Measurements from ENCODE around the gene HK2.

DNA sequence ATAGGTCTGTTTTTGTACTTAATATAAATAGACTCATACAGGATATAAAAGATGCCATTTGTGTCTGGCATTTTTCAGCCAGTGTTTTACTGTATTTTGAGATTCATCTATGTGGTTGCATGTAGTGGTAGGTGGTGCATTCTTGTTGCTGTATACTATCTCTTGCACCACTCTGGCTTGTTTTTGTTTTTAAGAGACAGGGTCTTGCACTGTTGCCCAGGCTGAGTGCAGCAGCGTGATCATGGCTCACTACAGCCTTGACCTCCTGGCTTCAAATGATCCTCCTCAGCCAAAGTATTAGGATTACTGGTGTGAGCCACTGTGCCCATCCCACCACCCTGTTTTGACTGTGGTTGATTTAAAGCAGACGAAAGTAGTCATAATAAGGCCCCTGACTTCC is 12.6 kb downstream of the HK2 start:
- TF ChIP-seq CTCF (IDR thresholded peaks at IDR 0.05) (no peak), POLR2A (IDR thresholded peaks at IDR 0.05) (no peak)
